Activated CD8-positive, alpha-beta memory T cell treated with anti-CD3 and anti-CD28 coated beads for 1 hour (primary cell): Measurements from ENCODE around the gene ZNF554.
"Not testable (repeated sequence)": the region's sequence is repeated elsewhere in the genome, so short reads cannot be mapped to it uniquely, and the experiment has no call there.

Experiments used
- DNase-seq, 2 donors: peaks; one replicate each; pipeline ENCODE4 v3.0.0-alpha.2; 2020; ENCODE audit warnings: low read depth in 1 of 2; ENCODE audit errors: extremely low read depth in 1 of 2

Gene ZNF554

DNA sequence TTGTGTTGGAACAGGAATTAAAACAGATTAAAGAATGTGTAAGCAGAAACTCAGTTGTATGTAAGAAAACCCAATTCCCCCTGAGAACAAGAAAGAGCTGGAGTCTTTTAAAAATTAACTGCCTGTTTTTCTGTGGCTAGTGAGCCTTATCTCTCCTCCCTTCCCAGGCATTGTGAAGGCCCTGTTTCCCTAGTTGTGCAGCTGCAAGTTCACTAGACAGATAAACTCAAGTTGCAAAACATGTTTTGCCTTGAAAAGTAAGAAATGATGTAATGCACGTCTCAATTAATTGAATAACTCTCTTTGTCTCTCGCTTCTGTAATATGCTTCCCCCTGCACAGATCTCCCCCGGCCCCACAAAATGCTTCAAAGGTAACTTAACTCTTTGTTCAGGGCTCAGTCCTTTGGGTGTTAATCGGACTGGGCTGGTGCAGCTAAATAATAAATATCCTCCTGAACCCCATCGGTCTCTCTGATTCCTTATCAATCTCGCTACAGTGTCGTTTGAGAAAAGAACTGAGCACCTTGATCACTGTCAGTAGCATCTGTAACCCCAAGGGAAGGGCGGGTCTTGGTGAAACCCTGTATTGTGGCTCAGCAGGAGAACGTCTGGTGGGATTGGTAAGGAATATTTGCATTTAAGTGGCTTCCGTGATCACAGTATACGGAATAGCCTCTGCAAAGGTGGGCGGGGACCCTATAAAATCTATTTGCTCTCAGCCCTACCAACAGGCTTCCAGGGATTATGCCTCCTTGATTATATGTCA, 45.8 kb downstream of the ZNF554 start:
- no peak for DNase-seq

DNA sequence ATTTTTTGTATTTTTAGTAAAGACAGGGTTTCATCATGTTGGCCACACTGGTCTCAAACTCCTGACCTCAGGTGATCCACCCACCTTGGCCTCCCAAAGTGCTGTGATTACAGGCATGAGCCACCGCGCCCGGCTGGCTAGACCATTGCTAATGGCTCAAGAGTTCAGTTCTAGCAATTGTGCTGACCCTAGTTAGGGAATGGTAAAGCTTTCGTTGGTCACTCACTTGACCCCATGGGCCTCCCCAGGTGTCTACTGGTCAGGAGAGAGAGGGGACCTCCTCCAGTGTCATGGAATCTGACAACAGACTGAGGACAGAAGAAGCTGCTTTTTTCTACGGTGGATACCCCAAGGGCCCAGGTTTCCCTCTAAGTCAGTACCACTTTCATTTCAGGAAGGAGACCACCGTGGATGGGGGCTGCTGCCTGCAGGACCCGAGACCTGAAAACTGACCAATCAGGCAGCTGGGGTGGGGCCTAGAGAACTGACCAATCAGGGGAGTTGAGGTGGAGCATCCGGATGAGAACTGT, 46.9 kb downstream of the ZNF554 start:
- no peak for DNase-seq

GRCh38 chr19:2867025-2867991, 47.6 kb downstream of the ZNF554 start, which contains the start of gene ZNF556:
Gene ZNF556, plus strand, starts transcription at chr19:2867335. Its CDS starts 87 bp downstream, at chr19:2867422.
- DNase-seq, result no peak

GRCh38 chr19:2869618-2870017, 50.0 kb downstream of the ZNF554 start:
- DNase-seq, result no peak

GRCh38 chr19:2872175-2872574, 52.5 kb downstream of the ZNF554 start:
- not testable (repeated sequence) for DNase-seq

DNA sequence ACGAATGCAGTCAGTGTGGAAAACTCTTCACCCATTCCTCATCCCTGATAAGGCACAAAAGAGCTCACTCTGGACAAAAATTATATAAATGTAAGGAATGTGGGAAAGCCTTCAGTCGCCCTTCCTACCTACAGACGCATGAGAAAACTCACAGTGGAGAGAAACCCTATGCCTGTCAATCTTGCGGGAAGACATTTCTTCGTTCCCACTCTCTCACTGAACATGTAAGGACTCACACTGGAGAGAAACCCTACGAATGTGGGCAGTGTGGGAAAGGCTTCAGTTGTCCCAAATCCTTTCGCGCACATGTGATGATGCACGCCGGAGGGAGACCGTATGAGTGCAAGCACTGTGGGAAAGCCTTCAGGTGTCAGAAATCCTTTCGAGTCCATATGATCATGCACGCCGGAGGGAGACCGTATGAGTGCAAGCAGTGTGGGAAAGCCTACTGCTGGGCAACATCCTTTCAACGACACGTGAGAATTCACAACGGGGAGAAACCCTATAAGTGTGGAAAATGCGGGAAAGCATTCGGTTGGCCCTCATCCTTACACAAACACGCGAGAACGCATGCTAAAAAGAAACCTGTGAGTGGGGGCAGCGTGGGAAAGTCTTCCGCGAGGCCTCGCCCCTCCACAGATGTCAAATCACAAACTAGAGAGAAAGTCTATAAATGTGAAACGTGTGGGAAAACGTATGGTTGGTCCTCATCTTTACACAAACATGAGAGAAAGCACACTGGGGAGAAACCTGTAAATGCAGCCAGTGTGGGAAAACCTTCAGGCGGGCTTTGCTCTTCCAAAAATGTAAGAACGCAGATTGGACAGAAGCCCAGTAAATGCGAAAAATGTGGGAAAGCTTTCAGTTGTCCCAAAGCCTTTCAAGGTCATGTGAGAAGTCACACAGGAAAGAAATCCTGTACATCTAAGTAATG, 58.0 kb downstream of the ZNF554 start:
- no peak for DNase-seq

- no peak for DNase-seq
Measured at GRCh38 chr19:2883686-2884439, 64.2 kb downstream of the ZNF554 start.

- DNase-seq, result no peak
Measured at GRCh38 chr19:2885736-2886135, 66.1 kb downstream of the ZNF554 start.
